Cortex of kidney (tissue), 1 donor: ENCODE measurements around the gene ARHGAP25.

Source experiments
- DNase-seq: peaks from one replicate; lab custom pipeline; 2025; lab: John Stamatoyannopoulos, UW

Gene ARHGAP25

GRCh38 chr2:68734688-68735525 is at the start of gene ARHGAP25:
Gene ARHGAP25 (plus strand): TSS chr2:68734811. CDS start chr2:68735200, 389 bp downstream.
- no peak for DNase-seq

- no peak for DNase-seq
Observed at GRCh38 chr2:68686178-68686577, 48.4 kb upstream of the ARHGAP25 start.

DNA sequence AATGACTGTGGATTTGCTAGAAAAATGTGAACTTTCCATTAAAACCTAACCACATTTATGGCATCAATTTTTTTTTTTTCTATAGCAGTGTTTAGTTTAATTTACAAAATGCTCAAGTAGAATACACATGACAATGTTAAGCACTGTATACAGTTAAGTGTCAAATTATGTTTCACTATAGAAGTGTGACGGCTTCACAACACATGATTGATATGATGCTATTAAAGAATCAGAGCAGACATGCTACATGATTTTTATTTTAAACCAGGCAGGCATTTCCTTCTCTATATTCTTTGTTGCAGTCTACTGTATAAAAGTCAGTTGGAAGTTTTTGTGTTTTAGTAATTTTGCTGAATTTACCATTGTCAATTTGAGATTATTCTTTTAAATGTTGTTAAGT is 47.6 kb upstream of the ARHGAP25 start:
- DNase-seq, result no peak

DNA sequence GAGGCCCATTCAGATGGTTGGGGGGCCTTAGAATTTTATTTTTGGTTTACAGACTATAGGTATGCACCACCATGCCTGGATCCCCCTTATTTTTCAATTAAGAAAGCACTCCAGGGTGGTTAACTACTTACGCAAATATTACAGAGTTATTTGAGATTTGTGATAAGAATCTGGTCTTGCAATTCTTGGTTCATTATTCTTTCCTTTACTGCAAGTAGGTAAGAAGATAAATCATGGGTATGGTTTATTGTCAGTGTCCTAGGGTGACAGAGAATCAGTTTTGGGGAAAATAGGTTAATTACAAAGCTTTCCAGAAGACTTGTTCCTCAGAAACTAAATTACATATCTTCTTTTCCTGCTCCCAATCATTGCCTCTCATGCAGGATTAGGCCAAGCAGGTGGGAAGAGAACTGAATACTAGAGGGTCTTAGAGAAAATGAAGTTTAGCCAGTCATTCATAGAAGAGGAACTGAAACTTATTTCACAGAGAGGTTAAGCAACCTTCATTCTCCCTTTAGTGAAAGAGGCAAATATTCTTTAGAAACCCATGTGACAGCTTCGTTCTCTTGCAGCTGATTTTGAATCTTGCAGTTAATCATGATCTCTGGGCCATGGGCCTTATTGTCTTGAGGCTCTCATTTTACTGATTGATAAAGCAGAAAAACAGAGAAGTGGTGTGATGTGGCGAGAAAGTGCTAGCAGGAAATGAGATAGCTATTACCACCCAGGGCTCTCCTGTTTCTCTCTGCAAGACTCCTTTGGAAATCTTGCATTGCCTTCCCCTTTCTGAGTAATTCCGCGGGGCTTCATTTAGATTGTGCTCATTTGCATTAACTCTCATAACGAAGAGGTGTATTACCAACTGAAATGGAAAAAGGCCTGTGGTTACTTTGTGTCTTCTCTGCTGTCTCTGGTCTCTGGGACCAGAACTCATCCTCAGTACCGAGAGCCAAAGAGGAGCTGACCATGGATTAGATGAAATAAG is 44.8 kb upstream of the ARHGAP25 start:
- DNase-seq, result no peak

DNA sequence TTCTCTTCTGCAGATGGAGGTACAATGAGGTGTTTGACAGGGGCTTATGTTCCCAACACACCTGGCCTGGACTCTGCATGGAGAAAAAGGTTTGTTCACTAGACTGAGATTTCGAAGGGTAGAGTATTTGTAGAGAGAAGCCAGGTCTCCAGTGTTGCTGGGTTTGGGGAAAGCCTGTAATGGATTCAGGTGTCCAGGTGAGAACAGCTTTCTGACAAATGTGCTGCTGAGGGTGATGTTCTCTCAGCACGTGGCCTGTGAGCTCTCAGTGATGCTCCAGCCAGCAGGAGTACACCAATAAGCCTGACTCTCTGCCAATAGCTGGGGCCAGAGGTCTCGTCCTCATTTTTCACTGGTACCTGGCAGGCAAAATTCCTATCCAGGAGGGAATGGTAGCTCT is 43.8 kb upstream of the ARHGAP25 start:
- DNase-seq, result no peak

DNA sequence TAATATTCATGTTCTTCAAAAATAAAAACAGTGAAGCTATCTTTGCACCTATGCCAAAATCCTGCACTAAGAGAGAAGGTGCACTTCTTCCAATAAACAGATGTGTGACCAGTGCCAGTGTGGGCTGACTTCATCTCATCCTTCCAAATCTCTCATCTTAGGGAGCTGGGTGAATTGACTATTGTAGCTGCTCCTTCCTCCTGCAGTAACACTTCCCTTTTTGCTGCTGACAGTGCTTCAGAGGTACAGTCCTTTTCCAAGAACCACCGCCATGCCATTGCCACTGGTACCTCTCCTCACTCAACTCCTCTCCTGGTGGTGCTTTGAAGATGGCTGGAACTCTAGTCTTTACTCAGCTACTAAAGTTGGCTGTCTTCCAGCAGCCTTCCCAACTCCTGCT is 42.1 kb upstream of the ARHGAP25 start:
- no peak for DNase-seq

- DNase-seq, result no peak
Observed at GRCh38 chr2:68693951-68694350, 40.7 kb upstream of the ARHGAP25 start.

- DNase-seq, result no peak
Observed at GRCh38 chr2:68695971-68696370, 38.6 kb upstream of the ARHGAP25 start.

GRCh38 chr2:68696554-68696953 is 38.1 kb upstream of the ARHGAP25 start:
- no peak for DNase-seq

GRCh38 chr2:68698567-68699377 is 35.8 kb upstream of the ARHGAP25 start:
- DNase-seq, result no peak

DNA sequence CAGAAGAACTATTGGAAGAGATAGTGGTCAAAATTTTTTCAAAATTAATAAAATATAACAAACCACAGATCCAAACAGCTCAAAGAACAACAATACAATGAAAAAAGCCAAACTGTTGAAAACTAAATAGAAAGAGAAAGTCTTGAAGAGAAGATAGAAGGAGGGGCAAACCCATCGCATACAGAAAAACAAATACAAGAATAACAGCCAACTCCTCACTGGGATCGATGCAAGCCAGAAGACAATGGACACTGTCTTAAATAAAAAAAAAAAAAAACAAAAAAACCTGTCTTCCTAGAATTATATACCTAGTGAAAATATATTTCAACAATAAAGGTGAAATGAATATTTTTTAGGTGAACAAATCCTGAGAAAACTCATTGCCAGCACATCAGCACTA is 34.1 kb upstream of the ARHGAP25 start:
- DNase-seq, result no peak

DNA sequence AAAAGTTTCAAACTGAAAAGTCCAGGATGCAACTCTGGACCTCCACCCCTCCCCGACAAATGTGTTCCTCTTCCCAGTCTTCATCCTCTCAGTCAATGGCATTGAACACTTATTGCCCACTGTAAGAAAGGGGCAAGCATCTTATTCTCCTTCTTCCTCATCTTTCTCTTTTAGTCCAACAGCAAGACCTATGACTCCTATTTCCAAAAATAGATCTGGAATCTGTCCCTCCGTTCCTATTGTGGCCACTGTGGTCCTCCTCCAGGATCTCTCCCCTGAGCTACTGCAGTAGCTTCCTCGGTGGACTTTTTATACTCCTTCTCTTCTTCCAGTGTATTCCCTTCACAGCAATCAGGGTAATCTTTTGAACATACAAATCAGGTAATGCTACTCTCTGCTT is 28.0 kb upstream of the ARHGAP25 start:
- DNase-seq, result no peak

GRCh38 chr2:68708629-68709028 is 26.0 kb upstream of the ARHGAP25 start:
- DNase-seq, result no peak

- no peak for DNase-seq
Observed at GRCh38 chr2:68709421-68709911, 25.1 kb upstream of the ARHGAP25 start.

DNA sequence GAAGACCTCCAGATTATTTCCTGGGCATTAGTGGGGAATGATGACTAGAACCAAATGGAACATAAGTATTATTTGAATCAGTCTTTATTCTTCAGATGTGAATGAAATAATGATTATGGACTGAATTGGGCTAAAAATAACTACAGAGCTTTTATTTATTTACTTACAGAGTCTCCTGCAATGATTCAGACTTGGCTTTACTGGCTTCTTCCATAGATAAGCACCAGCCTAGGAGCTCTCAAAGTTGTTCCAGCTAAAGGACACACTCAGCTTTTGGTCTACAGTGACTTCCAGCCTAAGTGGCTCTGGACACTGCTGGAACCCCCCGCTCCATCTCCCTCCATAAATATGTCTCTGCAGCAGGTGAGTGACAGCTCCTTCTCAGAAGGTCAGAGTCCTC is 24.3 kb upstream of the ARHGAP25 start:
- no peak for DNase-seq

GRCh38 chr2:68710756-68711155 is 23.9 kb upstream of the ARHGAP25 start:
- no peak for DNase-seq

DNA sequence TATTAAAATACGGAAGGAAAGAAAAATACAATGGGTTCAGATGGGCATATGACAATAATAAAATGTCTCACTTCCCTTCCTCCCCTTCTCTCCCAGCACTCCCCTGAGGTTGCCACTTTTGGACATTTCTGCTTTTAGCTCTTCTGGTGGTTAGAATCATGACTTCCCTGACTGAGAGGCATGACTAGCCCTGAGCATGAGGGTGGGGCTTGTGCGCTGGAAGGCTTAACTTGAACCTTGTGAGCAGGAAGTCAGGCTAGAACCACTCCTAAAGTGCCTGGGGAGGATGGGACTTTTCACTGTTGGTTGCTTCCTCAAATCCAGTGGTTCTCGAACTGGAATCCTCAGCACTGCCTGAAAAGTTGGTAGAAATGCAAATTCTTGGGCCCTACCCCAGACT is 19.7 kb upstream of the ARHGAP25 start:
- DNase-seq, result no peak

- DNase-seq, result no peak
Observed at GRCh38 chr2:68715353-68716041, 19.1 kb upstream of the ARHGAP25 start.

DNA sequence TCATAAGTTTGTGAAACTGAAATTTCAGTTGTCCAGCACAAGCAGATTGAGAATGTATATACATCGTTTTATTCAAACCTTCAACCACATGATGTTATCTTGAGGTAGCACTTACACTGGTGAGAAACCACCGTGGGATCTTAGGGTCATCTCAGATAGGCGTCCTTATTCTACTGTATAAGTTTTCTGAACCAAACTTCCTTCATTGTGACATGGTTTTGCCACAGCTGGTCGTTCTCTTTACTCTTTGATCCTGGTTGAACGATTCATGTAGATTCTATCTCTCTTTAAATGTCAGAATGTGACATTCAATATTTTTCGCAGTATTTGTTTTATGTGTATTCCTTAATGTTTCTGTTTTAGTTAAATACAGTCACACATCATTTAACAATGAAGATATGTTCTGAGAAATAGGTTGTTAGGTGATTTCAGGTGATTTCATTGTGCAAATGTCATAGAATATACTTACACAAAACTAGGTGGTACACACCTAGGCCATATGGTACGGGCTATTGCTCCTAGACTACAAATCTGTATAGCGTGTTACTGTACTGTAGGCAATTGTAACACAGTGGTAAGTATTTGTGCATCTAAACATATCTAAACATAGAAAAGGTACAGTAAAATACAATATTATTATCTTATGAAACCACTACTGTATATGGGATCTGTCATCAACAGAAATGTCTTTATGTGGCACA is 17.9 kb upstream of the ARHGAP25 start:
- no peak for DNase-seq

DNA sequence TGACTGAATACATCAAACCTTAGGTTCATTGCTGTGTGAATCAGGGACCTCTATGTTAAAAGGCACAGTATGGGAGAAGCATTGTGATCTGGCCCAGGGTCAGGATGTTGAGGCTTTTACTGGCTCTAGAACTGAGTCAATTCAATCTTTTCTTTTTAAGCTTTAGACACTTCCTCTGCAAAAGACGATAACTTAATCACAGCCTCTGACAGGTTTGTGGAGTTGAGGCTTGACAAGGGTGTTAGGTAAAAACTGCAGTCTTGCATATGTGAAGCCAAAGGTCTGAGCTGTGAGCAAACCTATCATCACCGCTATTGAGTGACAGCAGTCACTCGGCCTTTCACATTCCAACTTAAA is 17.3 kb upstream of the ARHGAP25 start:
- DNase-seq, result no peak

GRCh38 chr2:68719912-68720311 is 14.7 kb upstream of the ARHGAP25 start:
- no peak for DNase-seq
